ENCODE data around the gene GZF1. TPM values are rescaled to one million over a fixed set of nuclear protein-coding genes. Genes with fewer than 3 reads are reported as not detected.

The GZF1 gene
- total RNA-seq, 2 experiments from 2014 or later: 11.5 to 12.1 TPM

- H3K9me3 Mint-ChIP-seq: no peaks in the 10 kb centered on the region
- no peak for DNase-seq
- no peak overlapping the region for H3K4me3 Mint-ChIP-seq
- H3K27ac Mint-ChIP-seq: no peak overlapping the region
- peaks cover 23% of the 10 kb centered on the region for H3K4me1 Mint-ChIP-seq
- peaks cover 38% of the 10 kb centered on the region for H3K36me3 Mint-ChIP-seq
- H3K27me3 Mint-ChIP-seq: no peaks in the 10 kb centered on the region
Measured at GRCh38 chr20:23370873-23371272, 8.9 kb downstream of the GZF1 start.

- Mint-ChIP-seq H3K27me3 (no peaks in the 10 kb centered on the region), H3K36me3 (peaks cover 39% of the 10 kb centered on the region), H3K9me3 (no peaks in the 10 kb centered on the region), H3K27ac (peak overlapping the region; percentile 16), H3K4me3 (no peak overlapping the region), H3K4me1 (peaks cover 17% of the 10 kb centered on the region)
- DNase-seq: no peak
Measured at GRCh38 chr20:23371496-23371895, 9.5 kb downstream of the GZF1 start.

GRCh38 chr20:23374441-23374840 lies 12.5 kb downstream of the GZF1 start:
- DNase-seq: no peak
- no peaks in the 10 kb centered on the region for H3K4me1 Mint-ChIP-seq
- no peaks in the 10 kb centered on the region for H3K9me3 Mint-ChIP-seq
- H3K36me3 Mint-ChIP-seq: peaks cover 33% of the 10 kb centered on the region
- H3K27me3 Mint-ChIP-seq: no peaks in the 10 kb centered on the region
- no peak overlapping the region for H3K4me3 Mint-ChIP-seq
- no peak overlapping the region for H3K27ac Mint-ChIP-seq

GRCh38 chr20:23375827-23376226 lies 13.8 kb downstream of the GZF1 start:
- Mint-ChIP-seq H3K36me3 (peaks cover 30% of the 10 kb centered on the region), H3K27me3 (no peaks in the 10 kb centered on the region), H3K27ac (peak overlapping the region; percentile 57), H3K9me3 (no peaks in the 10 kb centered on the region), H3K4me3 (no peak overlapping the region), H3K4me1 (no peaks in the 10 kb centered on the region)
- DNase-seq: no peak

GRCh38 chr20:23379772-23380171 lies 17.8 kb downstream of the GZF1 start:
- H3K36me3 Mint-ChIP-seq: peaks cover 38% of the 10 kb centered on the region
- DNase-seq: no peak
- H3K9me3 Mint-ChIP-seq: no peaks in the 10 kb centered on the region
- no peak overlapping the region for H3K4me3 Mint-ChIP-seq
- no peaks in the 10 kb centered on the region for H3K27me3 Mint-ChIP-seq
- no peak overlapping the region for H3K27ac Mint-ChIP-seq
- peaks cover 1% of the 10 kb centered on the region for H3K4me1 Mint-ChIP-seq

GRCh38 chr20:23381876-23382275 lies 19.9 kb downstream of the GZF1 start:
- H3K27ac Mint-ChIP-seq: no peak overlapping the region
- peaks cover 34% of the 10 kb centered on the region for H3K36me3 Mint-ChIP-seq
- H3K4me3 Mint-ChIP-seq: no peak overlapping the region
- no peak for DNase-seq
- no peaks in the 10 kb centered on the region for H3K27me3 Mint-ChIP-seq
- H3K9me3 Mint-ChIP-seq: no peaks in the 10 kb centered on the region
- H3K4me1 Mint-ChIP-seq: peaks cover 1% of the 10 kb centered on the region

- H3K9me3 Mint-ChIP-seq: no peaks in the 10 kb centered on the region
- peaks cover 46% of the 10 kb centered on the region for H3K36me3 Mint-ChIP-seq
- no peaks in the 10 kb centered on the region for H3K27me3 Mint-ChIP-seq
- H3K4me3 Mint-ChIP-seq: no peak overlapping the region
- no peak overlapping the region for H3K27ac Mint-ChIP-seq
- no peak for DNase-seq
- H3K4me1 Mint-ChIP-seq: peaks cover 4% of the 10 kb centered on the region
Measured at GRCh38 chr20:23386304-23387117, 24.5 kb downstream of the GZF1 start.

GRCh38 chr20:23387118-23387443 lies 25.1 kb downstream of the GZF1 start:
- no peak overlapping the region for H3K4me3 Mint-ChIP-seq
- no peak overlapping the region for H3K27ac Mint-ChIP-seq
- no peaks in the 10 kb centered on the region for H3K27me3 Mint-ChIP-seq
- no peaks in the 10 kb centered on the region for H3K9me3 Mint-ChIP-seq
- H3K36me3 Mint-ChIP-seq: peaks cover 46% of the 10 kb centered on the region
- no peak for DNase-seq
- peaks cover 4% of the 10 kb centered on the region for H3K4me1 Mint-ChIP-seq

GRCh38 chr20:23390091-23390774 lies 28.3 kb downstream of the GZF1 start:
- Mint-ChIP-seq H3K27ac (no peak overlapping the region), H3K4me3 (no peak overlapping the region), H3K9me3 (no peaks in the 10 kb centered on the region), H3K36me3 (peaks cover 37% of the 10 kb centered on the region), H3K27me3 (no peaks in the 10 kb centered on the region), H3K4me1 (peaks cover 3% of the 10 kb centered on the region)
- no peak for DNase-seq

- Mint-ChIP-seq H3K9me3 (no peaks in the 10 kb centered on the region), H3K4me1 (peaks cover 3% of the 10 kb centered on the region), H3K36me3 (peaks cover 31% of the 10 kb centered on the region), H3K27ac (no peak overlapping the region), H3K27me3 (no peaks in the 10 kb centered on the region), H3K4me3 (no peak overlapping the region)
- no peak for DNase-seq
Measured at GRCh38 chr20:23391707-23392310, 29.8 kb downstream of the GZF1 start.

GRCh38 chr20:23393996-23394775 lies 32.2 kb downstream of the GZF1 start:
- H3K4me3 Mint-ChIP-seq: no peak overlapping the region
- peaks cover 22% of the 10 kb centered on the region for H3K36me3 Mint-ChIP-seq
- H3K27ac Mint-ChIP-seq: no peak overlapping the region

GRCh38 chr20:23396950-23397627 lies 35.1 kb downstream of the GZF1 start:
- Mint-ChIP-seq H3K4me1 (peaks cover 31% of the 10 kb centered on the region), H3K27me3 (no peaks in the 10 kb centered on the region), H3K36me3 (peaks cover 34% of the 10 kb centered on the region), H3K9me3 (no peaks in the 10 kb centered on the region), H3K27ac (no peak overlapping the region), H3K4me3 (no peak overlapping the region)
- no peak for DNase-seq

More at GRCh38 chr20:23393996-23394775, 32.2 kb downstream of the GZF1 start:
- H3K27me3 Mint-ChIP-seq: no peaks in the 10 kb centered on the region
- H3K4me1 Mint-ChIP-seq: peaks cover 11% of the 10 kb centered on the region
- DNase-seq: no peak
- no peaks in the 10 kb centered on the region for H3K9me3 Mint-ChIP-seq

- Mint-ChIP-seq H3K4me1 (peaks cover 37% of the 10 kb centered on the region), H3K36me3 (peaks cover 37% of the 10 kb centered on the region), H3K27ac (peak overlapping the region; percentile 80), H3K4me3 (no peak overlapping the region), H3K9me3 (no peaks in the 10 kb centered on the region), H3K27me3 (no peaks in the 10 kb centered on the region)
- DNase-seq: no peak
Measured at GRCh38 chr20:23397961-23398360, 36.0 kb downstream of the GZF1 start.

GRCh38 chr20:23399568-23400241 lies 37.7 kb downstream of the GZF1 start:
- Mint-ChIP-seq H3K4me1 (peaks cover 37% of the 10 kb centered on the region), H3K27ac (peak overlapping the region; percentile 64), H3K36me3 (peaks cover 28% of the 10 kb centered on the region), H3K4me3 (no peak overlapping the region), H3K9me3 (no peaks in the 10 kb centered on the region), H3K27me3 (no peaks in the 10 kb centered on the region)
- DNase-seq: peak; percentile 12
